HL-60 (cell line): Measurements from ENCODE around the gene PERM1.

ENCODE experiments used
- DNase-seq, 2 experiments: peaks; one replicate each; pipeline ENCODE4 v3.0.0-alpha.2; 2010 to 2020; ENCODE audit warnings: low read depth in 1 of 2, low spot score in 1 of 2
- H3K27ac ChIP-seq: fragments of 250-450 bp; sonication (Bioruptor Pico); replicated peaks from 2 replicates; pipeline ENCODE4 v1.5.1; 2020; ENCODE audit warnings: mild to moderate bottlenecking, moderate library complexity
- H3K27me3 ChIP-seq: fragments of 250-450 bp; sonication (Bioruptor Pico); 2 replicates; pipeline ENCODE4 v1.5.1; 2021; ENCODE audit warnings: mild to moderate bottlenecking, moderate library complexity; ENCODE audit not compliant: insufficient read depth, poor library complexity, severe bottlenecking
- H3K4me3 ChIP-seq: replicated peaks from 2 replicates; pipeline ENCODE4 v1.5.1; 2011; ENCODE audit warnings: mild to moderate bottlenecking, control low read depth, low read length; ENCODE audit not compliant: insufficient read depth
- CTCF ChIP-seq: IDR thresholded peaks from one replicate; pipeline ENCODE4 v1.5.1; 2011; ENCODE audit warnings: low read length, control low read depth, inconsistent platforms; ENCODE audit not compliant: insufficient read depth
- GABPA ChIP-seq: IDR thresholded peaks from 2 replicates; pipeline ENCODE4 v1.6.1; 2012; ENCODE audit warnings: low read depth
- POLR2AphosphoS5 ChIP-seq: IDR thresholded peaks from 2 replicates; pipeline ENCODE4 v1.6.1; 2012; ENCODE audit warnings: low read depth
- REST ChIP-seq: IDR thresholded peaks from 2 replicates; pipeline ENCODE4 v1.6.1; 2012; ENCODE audit warnings: low read depth; ENCODE audit not compliant: insufficient replicate concordance
- SPI1 ChIP-seq: IDR thresholded peaks from 2 replicates; pipeline ENCODE4 v1.6.1; 2012; ENCODE audit warnings: low read depth, mild to moderate bottlenecking, borderline replicate concordance

The PERM1 gene

DNA sequence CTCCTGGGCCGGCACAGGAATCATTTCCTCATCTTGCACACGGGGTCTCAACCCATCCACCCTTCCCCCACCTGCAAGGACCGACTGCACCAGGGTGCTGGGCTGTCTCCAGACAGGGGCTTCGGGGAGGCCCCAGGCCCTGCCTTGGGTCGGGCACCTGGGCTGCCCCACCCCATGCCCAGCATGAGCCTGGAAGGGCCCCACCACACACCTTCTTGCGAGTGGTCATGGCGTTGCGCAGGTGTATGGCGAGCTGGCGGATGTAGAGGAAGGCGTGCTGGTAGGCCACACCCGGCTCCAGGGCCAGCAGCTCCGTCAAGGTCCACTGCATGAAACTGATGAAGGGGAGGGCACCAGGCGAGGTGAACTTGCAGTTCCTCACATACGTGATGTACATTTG, 29.7 kb downstream of the PERM1 start:
- Histone ChIP-seq H3K4me3 (no peak overlapping the region), H3K27ac (no peak overlapping the region), H3K27me3 (no peaks in the 10 kb centered on the region)
- no peak for DNase-seq
- no peak for TF ChIP-seq REST
- TF ChIP-seq GABPA: no peak
- no peak for TF ChIP-seq POLR2AphosphoS5
- no peak for TF ChIP-seq CTCF
- TF ChIP-seq SPI1: no peak

DNA sequence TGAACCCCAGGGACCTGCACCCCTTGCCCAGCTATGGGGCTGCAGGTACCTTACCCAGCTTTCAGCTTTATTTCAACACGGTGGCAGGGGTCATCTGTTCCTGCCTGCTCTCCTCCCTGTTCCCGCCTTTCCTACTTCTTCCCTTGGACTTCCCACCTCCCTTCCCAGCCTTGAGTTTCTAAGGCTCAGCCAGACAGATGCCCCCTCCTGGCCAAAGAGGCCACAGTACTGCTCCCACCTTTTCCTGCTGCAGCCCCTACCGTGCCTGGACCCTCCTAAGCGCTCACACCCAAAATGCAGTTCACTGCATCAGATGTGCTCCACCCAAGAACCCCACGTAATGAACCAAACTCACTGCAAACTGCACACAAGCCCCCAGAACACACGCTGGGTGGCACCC, 30.5 kb downstream of the PERM1 start:
- no peak overlapping the region for H3K4me3 ChIP-seq
- no peak for TF ChIP-seq GABPA
- no peak for TF ChIP-seq CTCF
- TF ChIP-seq SPI1: no peak
- TF ChIP-seq POLR2AphosphoS5: no peak
- TF ChIP-seq REST: no peak
- no peak overlapping the region for H3K27ac ChIP-seq
- no peaks in the 10 kb centered on the region for H3K27me3 ChIP-seq
- DNase-seq: no peak

GRCh38 chr1:950881-951280, 31.0 kb downstream of the PERM1 start:
- Histone ChIP-seq H3K27me3 (no peaks in the 10 kb centered on the region), H3K27ac (no peak overlapping the region), H3K4me3 (no peak overlapping the region)
- TF ChIP-seq GABPA: no peak
- TF ChIP-seq POLR2AphosphoS5: no peak
- no peak for TF ChIP-seq CTCF
- no peak for TF ChIP-seq REST
- TF ChIP-seq SPI1: no peak
- DNase-seq: no peak
